A549 (cell line): ENCODE data around the gene CACNA2D4.

Experiments
- CHD4 ChIP-seq: fragments of 200-600 bp; sonication (generic); IDR thresholded peaks from 2 replicates; pipeline ENCODE4 v1.6.1; 2016; ENCODE audit warnings: antibody characterized with exemption, mild to moderate bottlenecking, borderline replicate concordance
- CTCF ChIP-seq: fragments of >200 bp; sonication (Bioruptor Twin); formaldehyde crosslinking; IDR thresholded peaks from 3 replicates; pipeline ENCODE4 v1.5.1; 2016
- POLR2A ChIP-seq: IDR thresholded peaks from 2 replicates; pipeline ENCODE4 v1.6.1; 2012; ENCODE audit warnings: mild to moderate bottlenecking, low read length
- POLR2AphosphoS2 ChIP-seq: conservative IDR thresholded peaks from 2 replicates; pipeline ENCODE4 v1.6.1; 2012; ENCODE audit warnings: low read length, improper control_type of control experiment, inconsistent platforms
- SMC3 ChIP-seq: fragments of >200 bp; sonication (Bioruptor Twin); formaldehyde crosslinking; IDR thresholded peaks from 3 replicates; pipeline ENCODE4 v1.6.1; 2018; ENCODE audit warnings: inconsistent platforms

GRCh38 chr12:1878214-1878613 is 40.2 kb downstream of the CACNA2D4 start:
- no peak for TF ChIP-seq CTCF
- TF ChIP-seq CHD4, result no peak
- TF ChIP-seq POLR2A, result no peak
- TF ChIP-seq SMC3, result no peak
- TF ChIP-seq POLR2AphosphoS2, result no peak
